ENCODE data around the gene CCDC169.

CCDC169 gene

GRCh38 chr13:36193151-36193855, 104.3 kb downstream of the CCDC169 start:
- Histone ChIP-seq H3K9me3 (ENCODE audit: low read length) (no peaks in the 10 kb centered on the region), H3K27me3 (ENCODE audit: insufficient read depth, low read length) (no peaks in the 10 kb centered on the region), H3K4me1 (ENCODE audit: insufficient read depth, low read length) (peaks cover 15% of the 10 kb centered on the region), H2AFZ (ENCODE audit: low read depth, low read length) (no peak overlapping the region), H3K36me3 (ENCODE audit: insufficient read depth, low read length) (no peaks in the 10 kb centered on the region), H3K4me3 (ENCODE audit: low read length) (no peak overlapping the region)

GRCh38 chr13:36192166-36192565, 105.4 kb downstream of the CCDC169 start:
- H2AFZ ChIP-seq (ENCODE audit: low read depth, low read length): no peak overlapping the region
- no peaks in the 10 kb centered on the region for H3K36me3 ChIP-seq (ENCODE audit: insufficient read depth, low read length)
- peaks cover 15% of the 10 kb centered on the region for H3K4me1 ChIP-seq (ENCODE audit: insufficient read depth, low read length)
- H3K4me3 ChIP-seq (ENCODE audit: low read length): no peak overlapping the region
- H3K27me3 ChIP-seq (ENCODE audit: insufficient read depth, low read length): no peaks in the 10 kb centered on the region
- no peaks in the 10 kb centered on the region for H3K9me3 ChIP-seq (ENCODE audit: low read length)

GRCh38 chr13:36190771-36191170, 106.8 kb downstream of the CCDC169 start:
- Histone ChIP-seq H3K4me1 (ENCODE audit: insufficient read depth, low read length) (peaks cover 15% of the 10 kb centered on the region), H3K4me3 (ENCODE audit: low read length) (no peak overlapping the region), H2AFZ (ENCODE audit: low read depth, low read length) (no peak overlapping the region), H3K9me3 (ENCODE audit: low read length) (no peaks in the 10 kb centered on the region), H3K27me3 (ENCODE audit: insufficient read depth, low read length) (no peaks in the 10 kb centered on the region), H3K36me3 (ENCODE audit: insufficient read depth, low read length) (no peaks in the 10 kb centered on the region)

GRCh38 chr13:36188441-36188840, 109.2 kb downstream of the CCDC169 start:
- peaks cover 20% of the 10 kb centered on the region for H3K4me1 ChIP-seq (ENCODE audit: insufficient read depth, low read length)
- H3K4me3 ChIP-seq (ENCODE audit: low read length): no peak overlapping the region
- no peaks in the 10 kb centered on the region for H3K36me3 ChIP-seq (ENCODE audit: insufficient read depth, low read length)
- no peak overlapping the region for H2AFZ ChIP-seq (ENCODE audit: low read depth, low read length)
- H3K9me3 ChIP-seq (ENCODE audit: low read length): peaks cover 3% of the 10 kb centered on the region
- H3K27me3 ChIP-seq (ENCODE audit: insufficient read depth, low read length): no peaks in the 10 kb centered on the region

GRCh38 chr13:36183901-36184300, 113.7 kb downstream of the CCDC169 start:
- H2AFZ ChIP-seq (ENCODE audit: low read depth, low read length): no peak overlapping the region
- H3K27me3 ChIP-seq (ENCODE audit: insufficient read depth, low read length): no peaks in the 10 kb centered on the region
- H3K4me3 ChIP-seq (ENCODE audit: low read length): no peak overlapping the region
- no peaks in the 10 kb centered on the region for H3K36me3 ChIP-seq (ENCODE audit: insufficient read depth, low read length)
- peaks cover 6% of the 10 kb centered on the region for H3K4me1 ChIP-seq (ENCODE audit: insufficient read depth, low read length)
- peaks cover 3% of the 10 kb centered on the region for H3K9me3 ChIP-seq (ENCODE audit: low read length)
